ENCODE data around the gene HABP2. TPM values are rescaled to one million over a fixed set of nuclear protein-coding genes. Genes with fewer than 3 reads are reported as not detected.

HABP2 gene
- total and polyA plus RNA-seq, 2 experiments from 2014 or later, result not detected

- H3K36me3 ChIP-seq (ENCODE audit: insufficient read depth), result no peaks in the 10 kb centered on the region
- no peak overlapping the region for H3K4me3 ChIP-seq
- H3K79me2 ChIP-seq (replicated peaks; ENCODE audit: insufficient read depth), result no peaks in the 10 kb centered on the region
- H3K27me3 ChIP-seq (ENCODE audit: insufficient read depth), result no peaks in the 10 kb centered on the region
- peaks cover 11% of the 10 kb centered on the region for H3K27me3 Mint-ChIP-seq (ENCODE audit: insufficient read depth, low read depth, poor library complexity)
- no peaks in the 10 kb centered on the region for H3F3A ChIP-seq (replicated peaks; ENCODE audit: low read depth)
- H3K27ac ChIP-seq (ENCODE audit: low read depth), result no peak overlapping the region
- no peaks in the 10 kb centered on the region for H3K4me1 ChIP-seq (ENCODE audit: insufficient read depth)
- DNase-seq (ENCODE audit: low spot score) (no peak), ATAC-seq (no peak)
- H2AFZ ChIP-seq, result no peak overlapping the region
- H3K4me2 ChIP-seq, result no peak overlapping the region
- H3K36me3 Mint-ChIP-seq (ENCODE audit: low read depth), result no peaks in the 10 kb centered on the region
- no peak overlapping the region for H3K4me3 Mint-ChIP-seq
- no peaks in the 10 kb centered on the region for H3K9me2 ChIP-seq (ENCODE audit: insufficient read depth)
- H3K9me3 Mint-ChIP-seq, result no peaks in the 10 kb centered on the region
- no peaks in the 10 kb centered on the region for H3K4me1 Mint-ChIP-seq
- no peaks in the 10 kb centered on the region for H4K20me1 ChIP-seq (replicated peaks; ENCODE audit: insufficient read depth)
- no peak overlapping the region for H3K27ac Mint-ChIP-seq
- TF ChIP-seq JUNB (IDR thresholded peaks at IDR 0.05; ENCODE audit: unreplicated experiment) (no peak), ZNF331 (CRISPR knock-in tag; IDR thresholded peaks at IDR 0.05; ENCODE audit: low read depth) (no peak), EZH2phosphoT487 (IDR thresholded peaks at IDR 0.05; ENCODE audit: unreplicated experiment) (no peak), ZNF114 (CRISPR knock-in tag; IDR thresholded peaks at IDR 0.05) (no peak), EZH2 (IDR thresholded peaks at IDR 0.05; ENCODE audit: low read depth, unreplicated experiment) (no peak), ZNF462 (CRISPR knock-in tag; IDR thresholded peaks at IDR 0.05) (no peak), POLR2AphosphoS5 (IDR thresholded peaks at IDR 0.05; ENCODE audit: low read depth) (no peak), NANOG (IDR thresholded peaks at IDR 0.05; ENCODE audit: borderline replicate concordance) (no peak), REST (IDR thresholded peaks at IDR 0.05; ENCODE audit: unreplicated experiment) (no peak), CREB1 (CRISPR knock-in tag; IDR thresholded peaks at IDR 0.05; ENCODE audit: low read depth) (no peak), ETS1 (IDR thresholded peaks at IDR 0.05) (no peak), STAT1 (IDR thresholded peaks at IDR 0.05; ENCODE audit: unreplicated experiment) (no peak), CTCF (conservative IDR thresholded peaks at IDR 0.05; ENCODE audit: low read depth in 2 of 2) (no peak)
Measured at GRCh38 chr10:113528876-113529275, 24.0 kb upstream of the HABP2 start.

All from GM23338 (cell line).